NCI-H2227 (cell line): ENCODE measurements around the gene LBHD1.
"Not testable (repeated sequence)": the region's sequence is repeated elsewhere in the genome, so short reads cannot be mapped to it uniquely, and the experiment has no call there.

Experiments used
- DNase-seq: peaks from one replicate; lab custom pipeline; 2025; ENCODE audit not compliant: unreplicated experiment; lab: John Stamatoyannopoulos, UW

The LBHD1 gene

GRCh38 chr11:62665075-62665598 is 6.9 kb downstream of the LBHD1 start, which contains the start of the genes C11orf98 and CSKMT:
Gene C11orf98 (minus strand): TSS chr11:62665210. CDS start chr11:62665169, 41 bp downstream.
Gene CSKMT (plus strand): TSS chr11:62665312. CDS start chr11:62665880, 568 bp downstream.
- DNase-seq, result peak; percentile 97

DNA sequence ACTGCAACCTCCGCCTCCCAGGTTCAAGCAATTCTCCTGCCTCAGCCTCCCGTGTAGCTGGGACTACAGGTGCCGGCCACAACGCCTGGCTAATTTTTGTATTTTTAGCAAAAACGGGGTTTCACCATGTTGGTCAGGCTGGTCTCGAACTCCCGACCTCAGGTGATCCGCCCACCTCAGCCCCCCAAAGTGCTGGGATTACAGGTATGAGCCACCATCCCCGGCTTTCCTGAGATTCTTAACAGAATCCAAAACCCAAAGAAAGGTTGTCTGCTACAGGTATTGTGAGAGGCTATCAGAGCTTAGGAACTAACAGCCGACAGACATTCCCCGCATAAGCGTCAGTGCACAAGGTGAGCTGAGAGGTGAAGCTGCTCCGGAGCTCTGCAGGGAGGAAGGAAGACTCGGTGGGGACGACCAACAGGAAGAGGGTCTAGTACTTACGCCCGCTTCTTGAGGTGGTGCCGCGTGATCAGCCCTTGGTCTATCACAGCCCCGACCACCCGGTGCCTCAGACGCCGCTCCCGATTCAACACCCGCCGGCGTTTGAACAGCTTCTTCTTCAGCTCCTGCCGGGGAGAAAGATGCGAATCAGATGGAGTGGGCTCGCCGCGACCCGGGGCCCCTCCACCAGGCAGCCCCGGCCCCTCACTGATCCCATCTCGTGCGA is 7.5 kb downstream of the LBHD1 start:
- DNase-seq, result peak; percentile 82

GRCh38 chr11:62656796-62657429 is 15.2 kb downstream of the LBHD1 start:
- no peak for DNase-seq

GRCh38 chr11:62654297-62654696 is 17.8 kb downstream of the LBHD1 start:
- no peak for DNase-seq

- DNase-seq, result no peak
Measured at GRCh38 chr11:62652161-62653006, 19.7 kb downstream of the LBHD1 start.

- DNase-seq, result not testable (repeated sequence)
Measured at GRCh38 chr11:62650283-62650682, 21.8 kb downstream of the LBHD1 start.

DNA sequence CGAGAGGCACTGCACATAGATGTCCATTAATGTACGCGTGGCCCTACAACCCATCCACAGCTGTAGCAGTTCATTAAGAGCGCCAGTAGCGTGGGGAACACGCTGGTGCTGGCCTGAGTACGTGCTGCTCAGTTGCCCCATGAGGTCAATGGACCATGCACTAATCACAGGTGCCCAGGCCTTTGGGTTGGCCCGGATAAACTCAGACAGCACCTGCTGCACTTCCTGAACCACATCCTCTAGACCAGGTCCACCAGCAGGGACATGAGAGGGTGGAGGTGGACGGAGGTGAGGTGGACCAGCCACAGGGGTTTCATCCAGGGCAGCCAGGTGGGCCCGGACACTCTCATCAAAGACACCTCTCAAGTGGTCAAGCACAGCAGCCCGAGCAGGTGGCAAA is 22.6 kb downstream of the LBHD1 start:
- no peak for DNase-seq

- no peak for DNase-seq
Measured at GRCh38 chr11:62648967-62649364, 23.1 kb downstream of the LBHD1 start.

DNA sequence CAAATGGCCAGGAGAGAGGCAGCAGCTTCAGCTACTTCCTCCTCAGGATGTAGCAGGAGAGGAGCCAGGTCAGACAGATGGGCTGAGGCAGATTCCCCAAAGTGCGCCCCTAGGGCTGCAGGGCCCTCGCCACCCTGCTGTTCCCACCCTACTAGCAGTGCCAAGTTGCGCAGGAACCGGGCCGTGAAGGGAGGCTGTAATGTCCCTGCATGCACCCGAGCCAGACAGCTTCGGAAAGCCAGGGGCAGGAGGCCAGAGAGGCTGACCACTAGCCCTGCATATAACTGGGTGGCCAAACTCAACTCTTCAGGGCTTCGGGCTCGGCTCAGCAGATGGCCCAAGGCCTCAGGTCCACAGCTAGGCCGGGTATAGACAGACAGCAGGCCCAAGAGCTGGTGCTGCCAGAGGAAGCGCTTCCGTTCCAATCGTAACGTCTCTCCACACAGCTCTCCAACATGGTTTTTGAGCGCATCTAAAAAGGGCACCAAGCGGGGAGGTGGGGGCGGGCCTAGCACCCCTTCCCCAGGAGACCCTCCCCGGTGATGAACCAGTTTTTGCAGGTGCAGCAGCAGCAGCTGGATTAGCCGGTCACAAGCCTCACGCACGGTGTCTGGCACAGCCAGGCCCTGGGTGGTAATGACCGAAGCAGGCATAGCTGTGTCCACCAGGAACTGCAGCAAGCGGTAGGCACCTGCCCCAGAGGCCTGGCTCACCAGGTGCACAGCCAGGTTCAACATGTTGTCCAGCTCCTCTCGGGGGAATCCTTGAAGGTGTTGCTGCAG is 23.7 kb downstream of the LBHD1 start:
- DNase-seq, result no peak

DNA sequence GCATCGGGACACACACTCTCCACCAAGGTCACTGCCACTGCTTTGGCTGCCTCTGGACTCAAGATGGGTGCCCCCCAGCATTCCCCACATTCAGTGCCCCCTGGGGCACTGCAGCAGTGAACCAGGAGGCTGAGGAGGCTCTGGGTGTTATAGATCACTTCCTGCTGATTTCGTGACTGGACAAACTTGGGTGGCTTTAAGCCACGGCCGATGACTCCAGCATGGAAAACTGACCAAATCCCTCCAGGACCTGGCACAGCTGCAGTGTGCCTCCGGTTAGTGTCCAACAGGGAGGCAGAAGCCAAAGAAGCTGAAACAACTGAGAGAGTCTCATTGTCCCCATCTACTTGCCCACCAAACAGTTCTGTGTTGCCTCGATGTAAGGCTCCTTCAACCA is 24.5 kb downstream of the LBHD1 start:
- no peak for DNase-seq

DNA sequence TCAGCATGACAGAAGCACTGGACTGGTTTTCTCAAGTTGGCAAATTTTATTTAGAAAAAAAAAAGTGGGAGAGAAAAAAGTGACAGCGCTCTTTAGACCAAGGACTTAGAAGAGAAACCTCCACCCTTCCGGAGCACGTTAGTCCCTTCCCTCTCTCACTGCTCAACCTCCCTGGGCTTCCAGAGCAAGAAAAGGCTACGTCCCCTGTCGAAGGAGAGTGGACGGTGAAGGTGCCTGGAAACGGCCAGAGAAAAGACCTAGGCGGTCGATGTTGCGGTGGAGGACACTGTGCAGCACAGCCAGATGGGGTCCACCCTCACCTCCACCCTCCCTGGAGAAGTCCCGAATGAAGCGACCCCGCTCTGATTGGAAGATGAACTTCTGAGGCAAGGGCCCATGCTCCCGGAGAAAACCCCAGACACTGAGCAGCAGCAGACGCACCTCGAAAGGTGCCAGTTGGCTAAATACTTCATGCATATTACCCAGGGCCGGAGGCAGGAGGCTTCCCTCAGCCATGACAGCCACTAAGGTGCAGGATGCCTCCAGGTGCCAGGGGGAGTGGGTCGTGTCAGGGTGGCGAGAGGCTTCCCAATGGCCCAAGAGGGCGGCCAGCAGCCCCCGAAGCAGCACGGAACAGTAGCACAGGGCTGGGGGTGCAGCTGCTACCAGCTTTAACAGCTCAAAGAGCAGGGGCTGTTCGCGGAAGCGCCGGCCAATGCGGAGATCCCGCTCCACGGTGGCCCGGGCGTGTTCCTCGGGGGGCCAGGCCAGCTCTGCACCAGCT is 25.1 kb downstream of the LBHD1 start:
- no peak for DNase-seq

- peak; percentile 99 for DNase-seq
Measured at GRCh38 chr11:62645946-62646824, 25.9 kb downstream of the LBHD1 start, which contains the start of gene GANAB. Gene GANAB (minus strand): TSS chr11:62646613. CDS start chr11:62646599, 14 bp downstream.

DNA sequence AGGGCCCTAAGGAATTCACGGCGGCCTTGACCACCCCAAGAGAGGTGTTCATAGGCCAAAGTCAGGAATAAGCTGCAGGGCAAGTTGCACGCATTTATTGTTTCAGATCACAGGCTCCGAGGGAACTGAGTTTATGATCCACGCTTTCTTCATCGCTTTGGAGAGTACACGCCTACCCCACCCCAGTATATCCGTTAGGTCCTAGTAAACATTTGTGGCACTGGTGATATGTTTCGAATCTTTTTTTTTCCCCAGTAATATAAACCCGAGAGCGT is 26.5 kb downstream of the LBHD1 start:
- no peak for DNase-seq

DNA sequence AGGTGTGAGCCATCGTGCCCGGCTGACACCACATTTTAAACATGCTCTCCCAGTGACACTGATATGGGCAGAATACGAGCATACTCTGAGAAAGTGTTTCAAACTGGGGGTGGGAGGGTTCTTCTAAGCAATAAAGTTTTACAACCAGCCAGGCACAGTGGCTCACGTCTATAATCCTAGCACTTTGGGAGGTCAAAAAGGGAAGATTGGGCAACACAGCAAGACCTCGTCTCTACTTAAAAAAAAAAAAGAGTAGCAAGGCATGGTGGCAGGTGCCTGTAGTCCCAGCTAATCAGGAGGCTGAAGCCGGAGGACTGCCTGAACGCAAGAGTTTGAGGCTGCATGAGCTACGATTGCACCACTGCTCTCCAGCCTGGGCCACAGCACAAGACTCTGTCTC is 27.8 kb downstream of the LBHD1 start:
- DNase-seq, result no peak

- DNase-seq, result no peak
Measured at GRCh38 chr11:62632492-62632891, 39.6 kb downstream of the LBHD1 start.

GRCh38 chr11:62627713-62628112 is 44.4 kb downstream of the LBHD1 start:
- no peak for DNase-seq

GRCh38 chr11:62622476-62623089 is 49.5 kb downstream of the LBHD1 start:
- no peak for DNase-seq

DNA sequence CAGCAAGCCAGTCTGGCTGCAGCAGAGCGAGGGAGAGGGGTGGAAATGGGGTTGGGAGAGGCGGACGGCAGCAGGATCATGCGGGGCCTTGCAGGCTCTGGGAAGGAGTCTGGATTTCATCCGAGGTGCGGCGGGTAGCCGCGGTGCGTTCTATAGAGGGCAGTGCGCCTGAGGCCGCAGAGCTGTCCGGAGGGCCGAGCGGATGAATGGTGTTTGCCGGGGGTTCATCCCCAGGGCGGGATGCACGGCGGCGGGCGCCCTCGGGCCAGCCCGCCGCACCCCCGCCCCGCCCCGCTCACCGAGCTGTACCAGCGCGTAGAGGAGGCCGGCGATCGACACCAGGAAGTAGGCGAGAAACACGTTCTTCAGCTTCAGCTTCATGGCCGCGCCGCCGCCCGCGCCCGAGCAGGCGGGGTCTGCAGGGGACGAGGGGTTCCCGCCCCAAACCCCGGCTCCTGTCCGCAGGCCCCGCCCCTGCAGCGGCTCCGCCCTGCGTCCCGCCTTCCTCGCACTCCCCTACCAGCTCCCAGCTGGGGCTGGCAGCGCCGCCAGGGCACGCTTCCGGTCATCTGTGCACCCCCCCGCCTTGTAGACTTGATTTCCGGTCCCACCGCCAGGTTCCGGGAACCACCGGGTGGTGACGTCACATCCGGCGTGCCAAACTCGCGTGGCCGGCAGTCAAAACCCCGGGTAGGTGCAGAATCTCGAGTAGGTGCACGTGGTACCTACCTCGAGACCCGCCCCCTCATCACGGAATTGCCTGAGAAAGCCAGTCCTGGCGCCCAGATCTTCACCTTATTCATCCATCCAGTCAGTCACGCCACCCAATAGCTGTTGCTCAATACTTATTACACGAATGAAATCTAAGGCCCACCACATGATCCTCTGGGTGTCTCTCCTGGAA is 50.2 kb downstream of the LBHD1 start, which contains the start of gene B3GAT3:
TSS of gene B3GAT3 (minus strand) at position 420 of the 904 bp plus-strand sequence. CDS start at position 381, 39 bp downstream.
- peak; percentile 99 for DNase-seq
